MCF 10A (cell line): ENCODE results near the gene TRABD2A. TPM values are rescaled to one million over a fixed set of nuclear protein-coding genes. Genes with fewer than 3 reads are reported as not detected.
"Not testable (repeated sequence)": the region's sequence is repeated elsewhere in the genome, so short reads cannot be mapped to it uniquely, and the experiment has no call there.

Experiments used
- BruUV-seq: library from RNA; stranded (reverse); fragments of 400-500 nt; replicated peaks from 2 replicates; lab custom pipeline; 2021; lab: Mats Ljungman, UMichigan
- CTCF ChIA-PET: fragments of 300-600 bp; sonication (Branson Sonifier 250); formaldehyde crosslinking; extraction: SDS; loops from one replicate; lab custom pipeline; 2021; ENCODE audit warnings: antibody characterized with exemption, inconsistent platforms; lab: Yijun Ruan, JAX
- POLR2A ChIA-PET: fragments of 300-600, 350-650 bp; sonication (Branson Sonifier 250); formaldehyde crosslinking; extraction: SDS; loops from one replicate; lab custom pipeline; 2020; ENCODE audit warnings: antibody characterized with exemption, inconsistent platforms; lab: Yijun Ruan, JAX
- DNase-seq: peaks from one replicate; pipeline ENCODE4 v3.0.0-alpha.2; 2018; ENCODE audit not compliant: unreplicated experiment
- H3K27ac Mint-ChIP-seq: one replicate; pipeline ENCODE4 v1.8.0; 2022; ENCODE audit warnings: mild to moderate bottlenecking, low read depth, mixed read lengths; ENCODE audit not compliant: unreplicated experiment
- H3K27me3 Mint-ChIP-seq: one replicate; pipeline ENCODE4 v1.8.0; 2022; ENCODE audit warnings: mixed read lengths; ENCODE audit not compliant: insufficient read depth, unreplicated experiment
- H3K36me3 Mint-ChIP-seq: one replicate; pipeline ENCODE4 v1.8.0; 2022; ENCODE audit warnings: mild to moderate bottlenecking, moderate library complexity, mixed read lengths; ENCODE audit not compliant: insufficient read depth, unreplicated experiment
- H3K4me1 Mint-ChIP-seq: one replicate; pipeline ENCODE4 v1.8.0; 2022; ENCODE audit warnings: mixed read lengths; ENCODE audit not compliant: insufficient read depth, unreplicated experiment
- H3K4me3 Mint-ChIP-seq: one replicate; pipeline ENCODE4 v1.8.0; 2022; ENCODE audit warnings: mild to moderate bottlenecking, moderate library complexity, mixed read lengths; ENCODE audit not compliant: unreplicated experiment
- H3K9me3 Mint-ChIP-seq: one replicate; pipeline ENCODE4 v1.8.0; 2022; ENCODE audit warnings: mixed read lengths; ENCODE audit not compliant: unreplicated experiment
- intact Hi-C: fragments of 100-400 bp; cut with micrococcal nuclease; formaldehyde crosslinking; loops from 2 replicates; pipeline ENCODE4 v1.14.1; 2022
- total RNA-seq: library from RNA; stranded (reverse); gene quantifications from 2 replicates; pipeline ENCODE4 v1.2.3, GENCODE V29; 2022
- TF ChIP-seq, protein P1 (sequence below): fragments of 200-600 bp; IDR thresholded peaks from one replicate; pipeline ENCODE4 v1.8.0; 2022; ENCODE audit warnings: antibody characterized with exemption, mild to moderate bottlenecking; ENCODE audit not compliant: unreplicated experiment

The TRABD2A gene
- total RNA-seq, 1 experiment from 2014 or later = 20.0 TPM

- CTCF ChIA-PET = interaction anchor here (0.8 to 1.2 kb wide), 3 partner anchors 11 to 344 kb away, joined by 3 to 7 read pairs (median 3); partner anchors contain the start of gene TRABD2A
- Mint-ChIP-seq H3K27me3 (no peaks in the 10 kb centered on the region), H3K4me3 (no peak overlapping the region)
Observed at GRCh38 chr2:84870306-84870705, 10.6 kb downstream of the TRABD2A start.

DNA sequence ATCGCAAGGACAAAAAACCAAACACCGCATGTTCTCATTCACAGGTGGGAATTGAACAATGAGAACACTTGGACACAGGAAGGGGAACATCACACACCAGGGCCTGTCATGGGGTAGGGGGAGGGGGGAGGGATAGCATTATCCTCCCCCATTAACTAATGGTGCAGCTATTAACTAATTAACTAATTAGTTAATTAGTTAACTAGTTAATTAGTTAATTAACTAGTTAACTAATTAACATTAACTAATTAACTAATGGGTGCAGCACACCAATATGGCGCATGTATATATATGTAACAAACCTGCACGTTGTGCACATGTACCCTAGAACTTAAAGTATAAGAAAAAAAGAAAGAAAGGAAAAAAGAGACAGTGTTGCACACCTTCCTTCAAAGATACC is 12.6 kb downstream of the TRABD2A start:
- CTCF ChIA-PET = interaction anchor here (0.7 to 1.0 kb wide), 3 partner anchors 14 to 233 kb away, joined by 3 read pairs; no protein-coding TSS in a partner anchor
- POLR2A ChIA-PET, H3K27ac Mint-ChIP-seq, intact Hi-C loops, H3K36me3 Mint-ChIP-seq, H3K27me3 Mint-ChIP-seq, BruUV-seq, H3K4me1 Mint-ChIP-seq, H3K9me3 Mint-ChIP-seq, DNase-seq, H3K4me3 Mint-ChIP-seq: not testable (repeated sequence)

More at GRCh38 chr2:84870306-84870705, 10.6 kb downstream of the TRABD2A start:
- intact Hi-C loops = no loop called here
- POLR2A ChIA-PET = interaction anchor here (0.5 to 1.3 kb wide), 3 partner anchors 12 to 35 kb away, joined by 3 read pairs; partner anchors contain the start of gene TMSB10
- no peak for DNase-seq
- no peak overlapping the region for H3K27ac Mint-ChIP-seq
- H3K9me3 Mint-ChIP-seq = no peaks in the 10 kb centered on the region
- TF ChIP-seq, protein P1, sequence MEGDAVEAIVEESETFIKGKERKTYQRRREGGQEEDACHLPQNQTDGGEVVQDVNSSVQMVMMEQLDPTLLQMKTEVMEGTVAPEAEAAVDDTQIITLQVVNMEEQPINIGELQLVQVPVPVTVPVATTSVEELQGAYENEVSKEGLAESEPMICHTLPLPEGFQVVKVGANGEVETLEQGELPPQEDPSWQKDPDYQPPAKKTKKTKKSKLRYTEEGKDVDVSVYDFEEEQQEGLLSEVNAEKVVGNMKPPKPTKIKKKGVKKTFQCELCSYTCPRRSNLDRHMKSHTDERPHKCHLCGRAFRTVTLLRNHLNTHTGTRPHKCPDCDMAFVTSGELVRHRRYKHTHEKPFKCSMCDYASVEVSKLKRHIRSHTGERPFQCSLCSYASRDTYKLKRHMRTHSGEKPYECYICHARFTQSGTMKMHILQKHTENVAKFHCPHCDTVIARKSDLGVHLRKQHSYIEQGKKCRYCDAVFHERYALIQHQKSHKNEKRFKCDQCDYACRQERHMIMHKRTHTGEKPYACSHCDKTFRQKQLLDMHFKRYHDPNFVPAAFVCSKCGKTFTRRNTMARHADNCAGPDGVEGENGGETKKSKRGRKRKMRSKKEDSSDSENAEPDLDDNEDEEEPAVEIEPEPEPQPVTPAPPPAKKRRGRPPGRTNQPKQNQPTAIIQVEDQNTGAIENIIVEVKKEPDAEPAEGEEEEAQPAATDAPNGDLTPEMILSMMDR = no peak
- H3K4me1 Mint-ChIP-seq = peaks cover 11% of the 10 kb centered on the region
- BruUV-seq = no TSS peak
- peaks cover 9% of the 10 kb centered on the region for H3K36me3 Mint-ChIP-seq

DNA sequence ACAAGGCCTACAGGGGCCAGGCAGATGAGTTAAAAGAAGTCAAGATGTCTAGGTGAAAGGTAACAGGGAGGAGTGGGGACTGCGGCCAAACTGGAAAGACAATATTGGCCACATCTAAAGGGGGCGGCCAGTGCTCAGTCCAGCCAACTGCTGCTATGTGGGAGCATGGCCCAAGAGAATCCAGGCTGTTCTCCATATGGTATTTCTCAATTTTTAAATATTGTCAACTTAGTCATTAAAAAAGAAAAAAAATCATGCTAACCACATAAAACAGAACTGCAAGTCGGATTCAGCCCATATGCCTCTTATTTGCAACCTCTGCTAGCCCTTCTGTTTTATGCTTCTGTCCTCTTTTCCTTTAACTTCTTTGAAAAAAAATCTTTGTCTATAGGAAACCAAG is 14.8 kb downstream of the TRABD2A start:
- POLR2A ChIA-PET = no interaction called here
- CTCF ChIA-PET = interaction anchor here (0.6 to 2.3 kb wide), 7 partner anchors 21 to 375 kb away, joined by 3 to 12 read pairs (median 3); no protein-coding TSS in a partner anchor
- Mint-ChIP-seq H3K9me3 (no peaks in the 10 kb centered on the region), H3K27me3 (no peaks in the 10 kb centered on the region), H3K4me3 (no peak overlapping the region), H3K4me1 (peaks cover 5% of the 10 kb centered on the region), H3K36me3 (no peaks in the 10 kb centered on the region), H3K27ac (no peak overlapping the region)
- intact Hi-C loops = no loop called here
- BruUV-seq = no TSS peak
- TF ChIP-seq, protein P1 = no peak
- no peak for DNase-seq

GRCh38 chr2:84865181-84865783 is 15.6 kb downstream of the TRABD2A start:
- ChIA-PET CTCF (interaction anchor here (0.6 to 2.3 kb wide), 27 partner anchors 10 to 1473 kb away, joined by 3 to 12 read pairs (median 3); no protein-coding TSS in a partner anchor), POLR2A (no interaction called here)
- no peaks in the 10 kb centered on the region for H3K36me3 Mint-ChIP-seq
- H3K27ac Mint-ChIP-seq = no peak overlapping the region
- intact Hi-C loops = loop anchor here (1.0 kb wide), 3 partner anchors 234 to 370 kb away; no protein-coding TSS in a partner anchor
- TF ChIP-seq, protein P1 = peak; percentile 49
- H3K9me3 Mint-ChIP-seq = no peaks in the 10 kb centered on the region
- H3K4me1 Mint-ChIP-seq = peaks cover 5% of the 10 kb centered on the region
- H3K27me3 Mint-ChIP-seq = no peaks in the 10 kb centered on the region
- no TSS peak for BruUV-seq
- peak; percentile 47 for DNase-seq
- no peak overlapping the region for H3K4me3 Mint-ChIP-seq
